H1 (cell line): ENCODE data around the gene PJA1. TPM values are rescaled to one million over a fixed set of nuclear protein-coding genes. Genes with fewer than 3 reads are reported as not detected.

Source experiments
- CHD7 ChIP-seq: fragments of 300-600 bp; sonication (generic); IDR thresholded peaks from 2 replicates; pipeline ENCODE4 v1.7.1; 2012; ENCODE audit warnings: low read length, moderate library complexity, mild to moderate bottlenecking, inconsistent platforms; ENCODE audit not compliant: insufficient replicate concordance
- CTBP2 ChIP-seq: IDR thresholded peaks from 2 replicates; pipeline ENCODE4 v1.7.0; 2011; ENCODE audit warnings: borderline replicate concordance, mild to moderate bottlenecking, moderate library complexity, mixed read lengths, low read length; ENCODE audit not compliant: insufficient read depth, insufficient read length
- EP300 ChIP-seq, 2 experiments: IDR thresholded peaks; 1 replicate in 1 of 2; 2 replicates in 1 of 2; pipeline ENCODE4 v1.6.1; 2011 to 2012; ENCODE audit warnings: low read depth in 2 of 2, low read length in 2 of 2, mild to moderate bottlenecking in 2 of 2, borderline replicate concordance in 1 of 2, inconsistent platforms in 1 of 2, moderate library complexity in 1 of 2
- RXRA ChIP-seq: IDR thresholded peaks from 2 replicates; pipeline ENCODE4 v1.6.1; 2011; ENCODE audit warnings: low read depth, mild to moderate bottlenecking, low read length, moderate library complexity; ENCODE audit not compliant: insufficient read depth
- polyA plus RNA-seq, 7 experiments: library from polyadenylated mRNA; depleted of rRNA in 3 of 7; stranded (reverse) in 5 of 7; unstranded in 2 of 7; fragments of >200 nt in 5 of 7; fragments of 200-250 nt in 2 of 7; gene quantifications; 1 replicate in 5 of 7; 2 replicates in 1 of 7; 4 replicates in 1 of 7; pipeline versions ENCODE4 v1.2.1 to v1.2.3, GENCODE V29; 2011 to 2013; ENCODE audit warnings: missing spikeins in 2 of 7, mixed read lengths in 2 of 7
- total RNA-seq: library from RNA; stranded (reverse); fragmentation: NEBNext Ultra II Directional; extraction: Animal tissue kit (Norgen Biotek cat#: 25700); gene quantifications from 2 replicates; pipeline ENCODE4 v1.2.1, GENCODE V29; 2021
- TF ChIP-seq, protein P1 (sequence below): IDR thresholded peaks from 2 replicates; pipeline ENCODE4 v1.6.1; 2012; ENCODE audit warnings: inconsistent platforms

The PJA1 gene
- total and polyA plus RNA-seq, 2 of the 8 experiments (the other 6 are each of a cell fraction or from before 2014, with no cell fraction given) = 25.7 to 37.0 TPM

DNA sequence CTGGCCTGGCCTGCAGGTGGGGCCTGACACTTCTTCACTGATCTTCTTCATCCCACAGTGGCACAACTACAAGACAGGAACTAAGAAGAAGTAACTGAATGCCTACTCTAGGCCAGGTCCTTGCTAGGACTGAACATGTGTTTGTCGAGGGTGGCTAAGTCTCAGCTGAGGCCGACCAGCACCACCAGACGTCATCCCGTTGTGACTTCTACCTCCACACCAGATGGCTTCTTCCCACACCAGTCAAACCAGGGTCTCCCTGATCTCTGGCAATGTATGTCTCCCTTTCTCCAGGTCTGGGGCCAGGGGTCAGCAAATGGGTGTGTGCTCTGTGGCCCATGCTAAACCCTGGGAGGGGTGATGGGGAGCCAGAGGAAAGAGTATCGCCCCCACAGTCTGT, 40.2 kb downstream of the PJA1 start (continued):
- TF ChIP-seq CHD7 = no peak
- TF ChIP-seq, protein P1, sequence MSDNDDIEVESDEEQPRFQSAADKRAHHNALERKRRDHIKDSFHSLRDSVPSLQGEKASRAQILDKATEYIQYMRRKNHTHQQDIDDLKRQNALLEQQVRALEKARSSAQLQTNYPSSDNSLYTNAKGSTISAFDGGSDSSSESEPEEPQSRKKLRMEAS = no peak
- TF ChIP-seq CTBP2 = no peak
- TF ChIP-seq RXRA = no peak
- TF ChIP-seq EP300 (IDR thresholded peaks at IDR 0.05; ENCODE audit: borderline replicate concordance in 1 of 2, low read depth in 2 of 2, low read length in 2 of 2) = no peak
- TF ChIP-seq, all 59 proteins: peak for 0
